Measurements from ENCODE around the gene NOL4L.

The NOL4L gene

DNA sequence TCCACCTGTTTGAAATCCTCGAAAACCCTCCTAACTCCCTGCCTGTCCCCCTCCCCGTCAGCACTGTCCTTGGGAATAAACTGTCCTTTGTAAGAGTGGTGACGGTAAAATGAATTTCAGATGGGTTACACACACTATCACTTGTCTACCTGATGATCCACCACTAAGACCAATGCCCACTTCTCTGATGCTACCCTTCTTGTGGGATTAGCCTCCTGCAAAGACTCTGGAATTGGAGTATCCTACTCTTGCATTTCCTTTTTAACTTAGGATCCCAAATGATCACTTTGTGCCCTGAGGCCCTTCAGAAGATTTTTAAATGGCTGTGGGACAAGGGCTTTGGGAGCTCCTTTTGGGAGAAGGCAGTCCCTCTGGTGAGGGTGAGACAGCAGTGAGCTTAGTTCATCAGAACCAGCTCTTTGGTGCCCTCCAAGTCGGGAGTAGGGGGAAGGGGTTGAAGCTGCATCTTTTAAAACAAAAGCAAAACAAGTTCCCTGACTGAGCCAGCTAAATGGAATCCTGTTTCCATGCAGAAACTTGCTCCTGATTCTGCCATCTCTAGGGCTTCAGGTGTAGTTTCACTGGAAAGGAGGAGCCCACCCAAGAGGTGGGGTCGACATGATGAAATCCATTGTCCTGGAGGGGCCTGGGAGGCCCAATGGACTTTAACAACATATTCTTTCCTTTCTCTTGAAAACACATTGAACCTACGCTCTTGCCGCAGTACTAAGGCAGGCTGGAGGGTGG lies 140.5 kb downstream of the NOL4L start:
- DNase-seq (ENCODE audit: low read depth), result no peak

DNA sequence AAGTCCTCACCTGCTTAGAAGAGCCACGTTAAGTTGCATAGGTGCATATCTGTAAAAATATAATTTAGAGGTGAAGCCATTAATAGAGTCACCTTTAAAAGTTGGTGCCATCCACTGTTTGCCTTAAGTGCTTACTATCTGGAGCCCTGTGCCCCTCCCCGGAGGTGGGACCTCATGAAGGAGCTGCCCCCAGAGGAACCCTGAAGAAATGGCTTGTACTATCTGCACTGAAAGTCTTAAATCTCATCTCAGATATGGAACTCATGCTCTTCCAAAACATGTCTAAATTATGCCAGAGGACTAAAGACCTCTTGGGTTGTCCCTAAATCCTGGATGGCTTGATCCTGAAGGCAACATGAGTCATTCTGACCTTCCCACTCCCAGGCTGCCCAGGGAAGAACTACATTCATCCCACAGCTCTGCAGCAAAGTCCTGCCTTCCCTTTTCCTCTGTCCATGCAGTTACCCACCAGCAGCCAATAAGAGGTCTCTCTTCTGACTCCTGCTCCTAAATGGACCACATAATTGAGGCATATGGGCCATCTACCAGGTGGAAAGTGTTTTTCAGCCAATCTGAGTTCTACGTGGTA lies 141.7 kb downstream of the NOL4L start:
- DNase-seq (ENCODE audit: low read depth), result no peak

DNA sequence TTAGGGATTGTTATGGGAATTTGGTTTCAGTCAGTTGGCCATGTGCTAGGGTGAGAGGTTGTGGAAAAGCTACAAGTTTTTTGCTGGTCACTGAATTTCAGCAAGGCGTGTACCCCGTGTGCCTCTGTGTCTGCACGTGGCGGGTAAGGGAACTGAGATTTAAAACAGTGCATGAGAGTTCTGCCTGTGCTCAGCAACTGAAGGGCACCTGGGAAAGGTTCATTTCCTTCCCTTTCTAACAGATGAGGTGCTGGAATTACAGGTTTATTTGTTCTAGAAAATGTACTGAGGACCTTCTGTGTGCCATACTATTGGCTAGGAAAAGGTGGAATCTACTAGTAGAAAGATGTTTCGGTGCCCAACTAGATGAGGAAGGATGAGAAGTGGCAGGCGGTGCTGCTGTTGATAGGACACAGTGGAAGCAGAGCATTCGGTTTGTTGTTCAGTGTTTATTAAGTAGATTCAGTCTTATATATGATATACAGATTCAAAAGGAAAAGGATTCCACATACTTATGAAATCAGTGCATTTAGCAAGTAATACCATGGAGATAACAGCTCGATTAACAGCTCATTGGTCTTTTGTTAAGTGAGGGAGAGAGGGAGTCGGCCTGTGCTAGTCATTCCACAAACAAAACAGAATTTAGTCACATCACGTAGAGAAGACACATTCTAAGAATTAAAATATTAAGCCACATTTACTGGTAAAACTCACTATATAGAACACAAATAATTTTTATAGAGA lies 142.3 kb downstream of the NOL4L start:
- DNase-seq (ENCODE audit: low read depth), result no peak

DNA sequence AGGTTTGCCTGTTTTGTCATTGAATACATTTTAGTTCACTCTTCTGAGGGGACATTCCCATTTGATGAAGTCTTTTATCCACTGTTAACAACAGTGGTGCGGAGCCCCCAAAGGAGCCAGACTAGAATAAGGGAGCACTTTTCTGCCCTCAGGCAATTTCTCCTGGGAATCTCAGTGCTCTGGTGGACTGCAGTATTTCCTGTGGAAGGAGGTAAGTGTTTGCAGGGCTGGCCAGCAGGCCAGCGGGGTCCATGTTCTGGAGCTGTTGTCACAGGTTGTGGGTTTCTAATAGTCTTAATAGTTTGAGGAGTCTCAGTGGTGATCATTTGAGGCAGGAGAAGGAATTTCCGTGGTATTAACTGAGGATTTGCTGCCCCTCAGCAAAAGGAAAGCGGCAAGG lies 143.5 kb downstream of the NOL4L start:
- DNase-seq (ENCODE audit: low read depth), result no peak

DNA sequence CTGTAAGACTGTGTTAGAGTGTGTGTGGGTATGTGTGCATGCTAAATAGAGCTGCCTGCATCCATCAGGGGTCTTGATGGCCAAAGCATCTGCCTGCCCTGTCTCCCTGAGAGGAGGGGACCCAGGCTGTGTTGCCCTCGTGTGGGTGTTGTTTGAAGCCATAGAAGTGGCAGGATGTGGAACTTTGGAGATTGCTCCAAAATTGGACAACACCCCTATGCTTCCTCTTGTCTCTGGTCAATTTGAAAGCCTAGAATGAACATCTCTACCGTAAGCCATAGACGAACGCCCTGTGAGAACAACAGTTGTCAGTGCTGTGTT lies 144.4 kb downstream of the NOL4L start:
- no peak for DNase-seq (ENCODE audit: low read depth)

DNA sequence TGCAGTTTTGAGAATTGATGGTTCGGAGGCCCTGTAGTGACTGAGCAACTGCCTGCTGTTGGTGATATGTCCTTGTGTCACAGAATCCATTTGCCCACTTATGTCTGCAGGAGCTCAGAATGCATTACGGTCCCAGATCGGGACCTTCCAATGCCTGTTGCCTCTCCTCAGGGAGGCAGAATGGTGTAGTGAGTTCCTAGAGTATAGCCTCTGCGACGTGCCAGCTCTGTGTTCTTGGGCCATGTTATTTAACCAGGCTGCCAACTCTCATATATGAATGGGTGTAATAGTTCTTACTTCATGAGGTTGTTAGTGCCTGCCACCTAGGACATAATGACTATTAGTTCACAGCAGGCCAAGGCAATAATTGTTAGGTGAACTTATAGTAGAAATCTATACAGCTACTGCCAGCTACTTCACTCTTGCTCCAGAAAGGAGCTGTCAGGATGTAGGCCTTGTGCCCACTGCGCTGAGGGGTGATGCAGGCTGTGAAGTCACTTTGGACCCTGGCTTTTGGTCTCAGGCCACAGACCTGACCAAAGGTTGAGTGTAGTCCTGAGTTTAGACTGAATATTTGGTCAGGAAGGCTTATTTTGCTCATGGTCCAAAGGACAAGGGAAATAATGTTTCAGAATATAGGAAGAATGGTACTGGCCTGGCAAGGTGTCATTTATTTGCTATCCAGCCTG lies 144.9 kb downstream of the NOL4L start:
- DNase-seq (ENCODE audit: low read depth), result no peak

DNA sequence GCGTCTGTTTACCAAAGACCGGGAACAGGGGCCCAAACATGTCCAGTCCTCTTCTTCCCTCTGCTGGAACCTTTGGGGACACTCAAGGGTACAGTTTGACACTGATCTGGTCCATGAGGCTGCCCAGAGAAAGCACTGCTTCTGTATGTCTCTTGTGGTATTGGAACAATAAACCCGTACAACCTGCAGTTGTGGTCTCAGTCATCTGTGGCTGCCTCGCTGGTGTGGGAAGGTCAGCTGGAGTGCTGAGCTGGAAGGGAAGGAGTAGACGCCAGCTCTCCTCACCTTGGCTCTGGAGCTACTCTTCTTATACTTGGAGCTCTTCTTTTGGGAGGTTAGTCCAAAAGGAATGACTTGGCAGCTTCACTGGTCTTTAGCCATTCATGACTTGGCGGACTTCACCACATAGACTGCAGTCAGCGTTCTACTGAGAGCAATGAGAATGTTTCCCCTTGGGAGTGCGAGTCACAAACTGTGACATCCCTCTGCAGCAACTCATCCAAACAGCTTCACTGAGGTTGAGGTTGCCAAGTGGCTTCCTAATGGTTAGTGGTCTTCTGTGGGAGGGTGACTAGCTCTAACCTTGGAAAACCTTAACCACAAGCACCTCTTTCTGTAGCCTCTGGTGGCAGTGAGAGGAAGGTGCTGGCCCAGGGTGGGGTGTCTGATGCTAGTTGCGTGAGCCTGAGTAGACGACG lies 145.9 kb downstream of the NOL4L start:
- peak; percentile 36 for DNase-seq (ENCODE audit: low read depth)

DNA sequence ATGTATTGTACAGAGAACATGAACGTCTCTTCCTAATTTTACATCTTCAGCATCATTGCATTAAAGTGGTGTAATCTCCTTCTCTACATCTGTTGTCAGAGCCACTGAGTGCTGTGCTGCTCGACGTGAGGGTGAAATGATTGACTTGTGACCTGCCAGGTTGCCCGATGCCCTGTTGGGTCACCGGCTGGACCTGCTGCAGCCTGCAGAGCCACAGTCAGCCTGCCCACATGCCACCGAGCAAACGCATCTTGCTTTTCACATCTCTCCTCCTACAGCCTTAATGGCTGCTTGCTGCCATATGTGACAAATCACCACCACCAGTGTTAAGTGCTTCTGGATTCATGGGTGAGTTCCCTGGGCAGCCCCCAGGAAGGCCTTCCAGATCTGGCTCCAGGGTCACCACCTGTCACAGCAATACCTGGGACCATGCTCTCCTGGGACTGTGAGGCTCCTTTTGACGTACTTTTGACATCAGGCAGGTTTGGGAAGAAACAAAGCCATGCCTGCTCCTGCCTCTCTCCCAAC lies 146.7 kb downstream of the NOL4L start:
- no peak for DNase-seq (ENCODE audit: low read depth)

DNA sequence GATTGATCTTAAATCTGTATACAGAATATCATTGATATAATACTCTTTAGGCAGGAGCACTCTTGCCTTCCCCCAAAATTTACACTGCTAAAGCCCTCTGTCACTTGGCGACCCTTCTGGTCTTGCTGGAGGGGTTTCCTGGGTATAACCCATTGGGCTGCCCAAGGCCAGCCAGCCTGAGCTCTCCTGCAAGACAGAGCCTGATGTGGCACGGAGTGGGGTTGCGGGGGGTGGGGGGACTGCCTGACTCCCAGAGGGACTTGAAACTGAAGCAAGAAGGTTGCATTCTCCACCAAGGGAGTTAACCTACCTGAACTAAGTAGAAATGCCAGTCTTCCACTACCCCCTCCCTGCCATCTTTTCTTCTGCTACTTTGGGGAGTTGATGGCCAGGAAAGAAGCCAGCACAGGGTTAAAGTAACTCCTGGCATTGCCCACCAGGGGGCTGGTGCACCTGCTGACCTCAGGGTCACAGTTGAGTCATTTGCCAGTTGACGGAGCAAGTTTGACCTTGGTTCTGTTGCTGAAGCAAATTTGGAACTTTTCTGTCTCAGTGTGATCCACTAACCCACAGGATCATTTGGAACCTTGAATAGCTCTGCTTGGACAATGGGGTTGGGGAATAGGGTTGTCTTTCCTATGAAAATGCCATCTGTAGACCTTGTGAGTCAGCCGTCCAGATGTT lies 147.6 kb downstream of the NOL4L start:
- DNase-seq (ENCODE audit: low read depth), result no peak

DNA sequence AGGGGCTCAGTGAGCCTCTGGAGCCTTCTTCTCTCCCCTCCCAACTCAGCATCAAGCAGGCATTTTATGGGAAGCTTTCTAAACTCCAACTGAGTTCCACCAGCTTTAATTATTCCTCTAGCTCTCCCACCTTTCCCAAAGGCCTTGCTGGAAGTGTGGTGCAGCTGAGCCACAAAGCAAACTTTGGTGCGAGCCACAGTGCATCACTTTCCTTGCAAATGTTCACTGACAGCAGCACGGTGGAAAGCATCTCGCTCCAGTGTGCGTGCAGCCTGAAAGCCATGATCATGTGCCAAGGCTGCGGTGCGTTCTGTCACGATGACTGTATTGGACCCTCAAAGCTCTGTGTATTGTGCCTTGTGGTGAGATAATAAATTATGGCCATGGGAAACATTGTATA lies 148.2 kb downstream of the NOL4L start:
- no peak for DNase-seq (ENCODE audit: low read depth)

DNA sequence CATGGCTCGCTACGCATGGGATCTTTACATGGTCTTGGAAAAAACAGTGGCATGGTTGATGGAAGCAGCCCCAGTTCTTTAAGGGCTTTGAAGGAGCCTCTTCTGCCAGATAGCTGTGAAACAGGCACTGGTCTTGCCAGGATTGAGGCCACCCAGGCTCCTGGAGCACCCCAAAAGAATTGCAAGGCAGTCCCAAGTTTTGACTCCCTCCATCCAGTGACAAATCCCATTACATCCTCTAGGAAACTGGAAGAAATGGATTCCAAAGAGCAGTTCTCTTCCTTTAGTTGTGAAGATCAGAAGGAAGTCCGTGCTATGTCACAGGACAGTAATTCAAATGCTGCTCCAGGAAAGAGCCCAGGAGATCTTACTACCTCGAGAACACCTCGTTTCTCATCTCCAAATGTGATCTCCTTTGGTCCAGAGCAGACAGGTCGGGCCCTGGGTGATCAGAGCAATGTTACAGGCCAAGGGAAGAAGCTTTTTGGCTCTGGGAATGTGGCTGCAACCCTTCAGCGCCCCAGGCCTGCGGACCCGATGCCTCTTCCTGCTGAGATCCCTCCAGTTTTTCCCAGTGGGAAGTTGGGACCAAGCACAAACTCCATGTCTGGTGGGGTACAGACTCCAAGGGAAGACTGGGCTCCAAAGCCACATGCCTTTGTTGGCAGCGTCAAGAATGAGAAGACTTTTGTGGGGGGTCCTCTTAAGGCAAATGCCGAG lies 148.8 kb downstream of the NOL4L start:
- DNase-seq (ENCODE audit: low read depth), result no peak

DNA sequence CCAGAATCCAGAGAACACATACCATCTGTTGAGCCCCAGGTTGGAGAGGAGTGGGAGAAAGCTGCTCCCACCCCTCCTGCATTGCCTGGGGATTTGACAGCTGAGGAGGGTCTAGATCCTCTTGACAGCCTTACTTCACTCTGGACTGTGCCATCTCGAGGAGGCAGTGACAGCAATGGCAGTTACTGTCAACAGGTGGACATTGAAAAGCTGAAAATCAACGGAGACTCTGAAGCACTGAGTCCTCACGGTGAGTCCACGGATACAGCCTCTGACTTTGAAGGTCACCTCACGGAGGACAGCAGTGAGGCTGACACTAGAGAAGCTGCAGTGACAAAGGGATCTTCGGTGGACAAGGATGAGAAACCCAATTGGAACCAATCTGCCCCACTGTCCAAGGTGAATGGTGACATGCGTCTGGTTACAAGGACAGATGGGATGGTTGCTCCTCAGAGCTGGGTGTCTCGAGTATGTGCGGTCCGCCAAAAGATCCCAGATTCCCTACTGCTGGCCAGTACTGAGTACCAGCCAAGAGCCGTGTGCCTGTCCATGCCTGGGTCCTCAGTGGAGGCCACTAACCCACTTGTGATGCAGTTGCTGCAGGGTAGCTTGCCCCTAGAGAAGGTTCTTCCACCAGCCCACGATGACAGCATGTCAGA lies 149.6 kb downstream of the NOL4L start:
- DNase-seq (ENCODE audit: low read depth), result no peak

DNA sequence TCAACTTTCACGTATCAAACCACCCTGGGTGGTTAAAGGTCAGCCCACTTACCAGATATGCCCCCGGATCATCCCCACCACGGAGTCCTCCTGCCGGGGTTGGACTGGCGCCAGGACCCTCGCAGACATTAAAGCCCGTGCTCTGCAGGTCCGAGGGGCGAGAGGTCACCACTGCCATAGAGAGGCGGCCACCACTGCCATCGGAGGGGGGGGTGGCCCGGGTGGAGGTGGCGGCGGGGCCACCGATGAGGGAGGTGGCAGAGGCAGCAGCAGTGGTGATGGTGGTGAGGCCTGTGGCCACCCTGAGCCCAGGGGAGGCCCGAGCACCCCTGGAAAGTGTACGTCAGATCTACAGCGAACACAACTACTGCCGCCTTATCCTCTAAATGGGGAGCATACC lies 150.7 kb downstream of the NOL4L start:
- DNase-seq (ENCODE audit: low read depth), result no peak

DNA sequence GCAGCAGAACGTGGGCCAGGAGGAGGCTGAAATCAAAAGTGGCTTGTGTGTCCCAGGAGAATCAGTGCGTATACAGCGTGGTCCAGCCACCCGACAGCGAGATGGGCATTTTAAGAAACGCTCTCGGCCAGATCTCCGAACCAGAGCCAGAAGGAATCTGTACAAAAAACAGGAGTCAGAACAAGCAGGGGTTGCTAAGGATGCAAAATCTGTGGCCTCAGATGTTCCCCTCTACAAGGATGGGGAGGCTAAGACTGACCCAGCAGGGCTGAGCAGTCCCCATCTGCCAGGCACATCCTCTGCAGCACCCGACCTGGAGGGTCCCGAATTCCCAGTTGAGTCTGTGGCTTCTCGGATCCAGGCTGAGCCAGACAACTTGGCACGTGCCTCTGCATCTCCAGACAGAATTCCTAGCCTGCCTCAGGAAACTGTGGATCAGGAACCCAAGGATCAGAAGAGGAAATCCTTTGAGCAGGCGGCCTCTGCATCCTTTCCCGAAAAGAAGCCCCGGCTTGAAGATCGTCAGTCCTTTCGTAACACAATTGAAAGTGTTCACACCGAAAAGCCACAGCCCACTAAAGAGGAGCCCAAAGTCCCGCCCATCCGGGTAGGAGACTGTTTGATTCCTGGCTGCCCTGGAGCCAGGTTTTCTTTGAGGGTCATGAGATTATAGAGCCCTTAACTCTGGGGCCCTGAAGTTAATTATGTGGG lies 151.7 kb downstream of the NOL4L start:
- DNase-seq (ENCODE audit: low read depth), result no peak

DNA sequence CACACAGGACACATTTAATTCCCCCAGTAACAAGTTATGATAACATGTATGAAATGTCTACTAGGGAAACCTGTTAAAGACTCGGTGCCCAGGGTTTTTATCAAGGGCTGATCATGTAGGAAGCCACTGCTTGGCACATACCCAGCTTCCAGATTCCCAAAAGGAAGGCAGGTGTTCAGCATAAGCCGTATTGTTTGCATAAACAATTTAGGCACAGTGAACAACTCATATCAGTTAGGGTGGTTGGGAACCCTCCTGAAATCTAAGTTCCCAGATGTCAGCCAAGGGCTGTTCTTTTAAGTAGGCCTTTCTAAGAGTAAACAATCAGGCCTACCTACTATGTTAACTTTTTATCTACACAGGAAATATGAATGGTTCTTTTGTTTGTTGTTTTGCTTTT lies 152.9 kb downstream of the NOL4L start:
- DNase-seq (ENCODE audit: low read depth), result no peak

DNA sequence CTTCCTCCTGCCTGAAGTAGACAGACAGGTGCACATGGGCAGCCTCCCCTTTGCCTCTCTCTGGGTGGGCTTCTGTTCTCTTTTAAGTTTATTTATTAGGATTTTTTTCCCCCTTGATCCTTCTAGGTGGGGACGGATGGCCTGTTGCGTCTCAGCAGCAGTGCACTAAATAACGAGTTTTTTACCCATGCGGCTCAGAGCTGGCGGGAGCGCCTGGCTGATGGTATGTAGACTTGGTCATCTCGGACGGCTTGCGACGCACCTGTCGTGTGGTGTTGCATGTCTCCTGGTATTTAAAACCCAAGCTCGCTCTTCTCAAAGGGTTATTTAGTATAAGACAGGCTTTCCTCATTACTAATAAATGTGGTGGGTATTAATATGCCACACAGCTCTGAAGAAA lies 153.7 kb downstream of the NOL4L start:
- no peak for DNase-seq (ENCODE audit: low read depth)

DNA sequence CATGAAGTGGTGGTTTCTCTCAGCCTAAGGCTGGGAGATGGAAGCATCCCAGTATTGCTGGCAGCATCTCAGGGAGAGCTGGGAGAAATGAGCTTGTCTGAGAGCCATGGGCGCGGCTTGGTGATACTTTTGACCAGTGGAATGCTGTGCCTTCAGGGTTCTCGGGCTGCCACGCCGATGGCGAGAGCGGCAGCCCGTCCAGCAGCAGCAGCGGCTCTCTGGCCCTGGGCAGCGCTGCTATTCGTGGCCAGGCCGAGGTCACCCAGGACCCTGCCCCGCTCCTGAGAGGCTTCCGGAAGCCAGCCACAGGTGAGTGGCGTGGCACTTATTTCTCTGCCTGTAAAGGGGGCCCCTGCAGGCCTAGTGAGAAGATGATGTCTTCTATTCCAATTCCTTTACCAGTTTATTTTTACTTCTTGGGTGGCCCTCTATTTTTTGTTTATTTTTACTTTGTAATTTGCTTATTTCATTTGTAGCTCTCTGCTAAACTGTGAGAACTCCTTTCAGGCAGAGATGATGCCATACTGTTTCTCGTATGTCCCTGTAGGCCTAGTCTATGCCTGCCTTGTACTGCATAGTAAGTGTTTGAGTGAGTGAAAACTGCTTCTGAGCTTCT lies 155.3 kb downstream of the NOL4L start:
- no peak for DNase-seq (ENCODE audit: low read depth)

DNA sequence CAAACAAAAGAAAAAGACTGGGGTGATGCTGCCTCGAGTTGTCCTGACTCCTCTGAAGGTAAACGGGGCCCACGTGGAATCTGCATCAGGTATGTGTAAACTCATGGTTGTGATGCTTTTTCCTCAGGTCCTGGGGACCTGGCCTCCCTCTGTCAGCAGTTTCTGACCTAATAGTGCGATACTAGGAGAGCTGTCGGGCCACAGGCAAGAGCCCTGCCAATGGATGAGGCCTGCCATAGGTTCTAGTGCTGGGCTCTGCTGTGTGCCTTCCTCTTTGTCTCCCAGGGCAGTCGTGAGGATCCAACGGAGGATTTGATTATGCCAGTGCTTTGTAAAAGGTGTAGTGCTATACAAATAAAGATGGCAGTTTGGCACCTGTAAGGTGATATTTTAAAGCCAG lies 155.8 kb downstream of the NOL4L start:
- DNase-seq (ENCODE audit: low read depth), result no peak

DNA sequence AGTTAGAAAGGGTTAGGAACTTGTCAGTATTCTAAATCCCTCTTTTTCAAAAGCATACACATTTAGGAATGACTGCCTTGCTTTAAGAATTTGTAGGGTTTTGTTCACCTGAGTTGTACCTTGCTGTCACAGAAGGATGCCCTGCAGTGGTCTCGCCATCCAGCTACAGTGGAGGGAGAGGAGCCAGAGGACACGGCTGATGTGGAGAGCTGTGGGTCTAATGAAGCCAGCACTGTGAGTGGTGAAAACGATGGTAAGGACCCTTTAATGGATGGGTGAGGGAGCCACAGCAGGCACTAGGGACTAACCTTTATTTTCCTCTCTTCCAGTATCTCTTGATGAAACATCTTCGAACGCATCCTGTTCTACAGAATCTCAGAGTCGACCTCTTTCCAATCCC lies 157.1 kb downstream of the NOL4L start:
- DNase-seq (ENCODE audit: low read depth), result no peak
